Gastrocnemius medialis (tissue), 4 donors: ENCODE results near the gene PRDM16.

Source experiments
- CTCF ChIP-seq, 5 experiments: fragments of 450-650 bp in 3 of 5; fragments of 200-600 bp in 2 of 5; sonication (generic) in 2 of 5; IDR thresholded peaks in 4 of 5; conservative IDR thresholded peaks in 1 of 5; 1 replicate in 4 of 5; 2 replicates in 1 of 5; pipeline ENCODE4 v1.5.1; 2016 to 2019; ENCODE audit warnings: antibody characterized with exemption in 5 of 5, mild to moderate bottlenecking in 3 of 5, moderate library complexity in 3 of 5
- POLR2A ChIP-seq, 2 donors: fragments of 450-650 bp; IDR thresholded peaks; one replicate each; pipeline ENCODE4 v1.6.1; 2017; ENCODE audit warnings: antibody characterized with exemption in 2 of 2, mild to moderate bottlenecking in 2 of 2, moderate library complexity in 2 of 2

- TF ChIP-seq POLR2A (IDR thresholded peaks at IDR 0.05) (no peak), CTCF (IDR thresholded peaks at IDR 0.05 in 4 of 5, conservative IDR thresholded peaks at IDR 0.05 in 1 of 5) (no peak)
These were observed 372.9 kb downstream of the PRDM16 start for GRCh38 chr1:3441880-3442279.
